Hepatocyte (in vitro differentiated cells): ENCODE results near the gene MARK3.

Experiments
- CTCF ChIP-seq: fragments of 200-600 bp; sonication (generic); IDR thresholded peaks from 2 replicates; pipeline ENCODE4 v1.5.1; 2016; ENCODE audit warnings: antibody characterized with exemption, mild to moderate bottlenecking; ENCODE audit not compliant: poor library complexity
- EZH2 ChIP-seq: fragments of 200-600 bp; sonication (generic); IDR thresholded peaks from 2 replicates; pipeline ENCODE4 v1.6.1; 2016; ENCODE audit warnings: antibody characterized with exemption, mild to moderate bottlenecking, borderline replicate concordance

GRCh38 chr14:103539056-103539825, 154.0 kb downstream of the MARK3 start:
- TF ChIP-seq CTCF, result no peak
- no peak for TF ChIP-seq EZH2
